Panc1 (cell line): ENCODE results near the gene SCGB1D4.

Source experiments
- POLR2AphosphoS5 ChIP-seq: IDR thresholded peaks from 2 replicates; pipeline ENCODE4 v1.6.1; 2012; ENCODE audit warnings: mild to moderate bottlenecking, low read depth, low read length, moderate library complexity
- TF ChIP-seq, protein P1 (sequence below): fragments of 450-650 bp; IDR thresholded peaks from 2 replicates; pipeline ENCODE4 v1.5.1; 2017; ENCODE audit warnings: mild to moderate bottlenecking

- TF ChIP-seq, protein P1, sequence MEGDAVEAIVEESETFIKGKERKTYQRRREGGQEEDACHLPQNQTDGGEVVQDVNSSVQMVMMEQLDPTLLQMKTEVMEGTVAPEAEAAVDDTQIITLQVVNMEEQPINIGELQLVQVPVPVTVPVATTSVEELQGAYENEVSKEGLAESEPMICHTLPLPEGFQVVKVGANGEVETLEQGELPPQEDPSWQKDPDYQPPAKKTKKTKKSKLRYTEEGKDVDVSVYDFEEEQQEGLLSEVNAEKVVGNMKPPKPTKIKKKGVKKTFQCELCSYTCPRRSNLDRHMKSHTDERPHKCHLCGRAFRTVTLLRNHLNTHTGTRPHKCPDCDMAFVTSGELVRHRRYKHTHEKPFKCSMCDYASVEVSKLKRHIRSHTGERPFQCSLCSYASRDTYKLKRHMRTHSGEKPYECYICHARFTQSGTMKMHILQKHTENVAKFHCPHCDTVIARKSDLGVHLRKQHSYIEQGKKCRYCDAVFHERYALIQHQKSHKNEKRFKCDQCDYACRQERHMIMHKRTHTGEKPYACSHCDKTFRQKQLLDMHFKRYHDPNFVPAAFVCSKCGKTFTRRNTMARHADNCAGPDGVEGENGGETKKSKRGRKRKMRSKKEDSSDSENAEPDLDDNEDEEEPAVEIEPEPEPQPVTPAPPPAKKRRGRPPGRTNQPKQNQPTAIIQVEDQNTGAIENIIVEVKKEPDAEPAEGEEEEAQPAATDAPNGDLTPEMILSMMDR = no peak
- TF ChIP-seq POLR2AphosphoS5 = no peak
These were observed 38.5 kb downstream of the SCGB1D4 start for GRCh38 chr11:62260261-62260953.
